PC-3 (cell line): ENCODE measurements around the gene MYBPH. TPM values are rescaled to one million over a fixed set of nuclear protein-coding genes. Genes with fewer than 3 reads are reported as not detected.

ENCODE experiments used
- ATAC-seq: fragments of 200-7000 bp; cut with Tn5 transposase; 2 replicates; pipeline ENCODE4 v1.9.1; 2020; ENCODE audit warnings: mild to moderate bottlenecking, moderate library complexity
- BruUV-seq: library from RNA; stranded (reverse); fragments of 400-500 nt; replicated peaks from 2 replicates; lab custom pipeline; 2021; lab: Mats Ljungman, UMichigan
- CTCF ChIA-PET: fragments of 300-600 bp; sonication (Branson Sonifier 250); formaldehyde crosslinking; loops from one replicate; lab custom pipeline; 2022; ENCODE audit warnings: antibody characterized with exemption; lab: Charles Lee
- POLR2A ChIA-PET: fragments of 300-600 bp; sonication (Branson Sonifier 250); formaldehyde crosslinking; loops from one replicate; lab custom pipeline; 2022; ENCODE audit warnings: antibody characterized with exemption; ENCODE audit not compliant: unreplicated experiment; lab: Charles Lee
- DNase-seq: peaks from one replicate; pipeline ENCODE4 v3.0.0-alpha.2; 2015
- H2AFZ ChIP-seq: fragments of 300-600 bp; sonication (generic); 2 replicates; pipeline ENCODE4 v1.6.0; 2016; ENCODE audit warnings: antibody characterized with exemption, low read length
- H3F3A ChIP-seq: fragments of 300-600 bp; sonication (generic); one replicate; pipeline ENCODE4 v1.6.0; 2017; ENCODE audit warnings: antibody characterized with exemption, low read length, control low read depth, mild to moderate bottlenecking; ENCODE audit not compliant: unreplicated experiment
- H3K27ac ChIP-seq: fragments of 300-600 bp; sonication (generic); 2 replicates; pipeline ENCODE4 v1.5.1; 2016; ENCODE audit warnings: mild to moderate bottlenecking, low read length
- H3K27me3 ChIP-seq: fragments of 300-600 bp; sonication (generic); 2 replicates; pipeline ENCODE4 v1.6.1; 2016; ENCODE audit warnings: low read length, mixed read lengths
- H3K36me3 ChIP-seq: fragments of 300-600 bp; sonication (generic); 2 replicates; pipeline ENCODE4 v1.6.1; 2016; ENCODE audit warnings: low read depth, mixed run types, low read length, mixed read lengths
- H3K4me1 ChIP-seq: fragments of 300-600 bp; sonication (generic); 2 replicates; pipeline ENCODE4 v1.5.1; 2016; ENCODE audit warnings: low read length; ENCODE audit not compliant: insufficient read depth
- H3K4me2 ChIP-seq: fragments of 300-600 bp; sonication (generic); 2 replicates; pipeline ENCODE4 v1.6.0; 2016; ENCODE audit warnings: low read length
- H3K4me3 ChIP-seq: fragments of 300-600 bp; sonication (generic); 2 replicates; pipeline ENCODE4 v1.5.1; 2016; ENCODE audit warnings: mild to moderate bottlenecking, low read length, mixed read lengths
- H3K79me2 ChIP-seq: fragments of 300-600 bp; sonication (generic); 2 replicates; pipeline ENCODE4 v1.6.1; 2017; ENCODE audit warnings: low read length, mixed read lengths
- H3K9ac ChIP-seq: fragments of 300-600 bp; sonication (generic); 2 replicates; pipeline ENCODE4 v1.6.0; 2016; ENCODE audit warnings: mild to moderate bottlenecking, low read length
- H3K9me2 ChIP-seq: fragments of 300-600 bp; sonication (generic); replicated peaks from 2 replicates; pipeline ENCODE4 v1.6.1; 2016; ENCODE audit warnings: mixed run types, low read length, mixed read lengths
- H3K9me3 ChIP-seq: fragments of 300-600 bp; sonication (generic); 2 replicates; pipeline ENCODE4 v1.6.1; 2016; ENCODE audit warnings: low read length, mixed read lengths
- H4K20me1 ChIP-seq: fragments of 300-600 bp; sonication (generic); 2 replicates; pipeline ENCODE4 v1.6.1; 2016; ENCODE audit warnings: low read length, mixed read lengths
- CTCF ChIP-seq: fragments of 300-600 bp; sonication (generic); conservative IDR thresholded peaks from 2 replicates; pipeline ENCODE4 v1.5.1; 2017; ENCODE audit warnings: antibody characterized with exemption, low read depth, mild to moderate bottlenecking, low read length
- EZH2 ChIP-seq: fragments of 300-600 bp; sonication (generic); IDR thresholded peaks from one replicate; pipeline ENCODE4 v1.6.1; 2017; ENCODE audit warnings: antibody characterized with exemption, mild to moderate bottlenecking, low read length; ENCODE audit not compliant: unreplicated experiment
- EZH2phosphoT487 ChIP-seq: fragments of 300-600 bp; sonication (generic); IDR thresholded peaks from 2 replicates; pipeline ENCODE4 v1.6.1; 2018; ENCODE audit warnings: mild to moderate bottlenecking, antibody characterized with exemption, low read length, borderline replicate concordance
- intact Hi-C: fragments of 100-400 bp; cut with micrococcal nuclease; formaldehyde crosslinking; loops from 2 replicates; pipeline ENCODE4 v1.9.0; 2023
- total RNA-seq: library from RNA; depleted of rRNA; stranded (reverse); fragments of >200 nt; gene quantifications from 2 replicates; pipeline ENCODE4 v1.2.3, GENCODE V29; 2014

MYBPH gene
- total RNA-seq, 1 experiment from 2014 or later = not detected

- Histone ChIP-seq H2AFZ (no peak overlapping the region), H3K4me3 (no peak overlapping the region), H4K20me1 (no peaks in the 10 kb centered on the region), H3K9me3 (no peaks in the 10 kb centered on the region), H3K27me3 (peaks cover 29% of the 10 kb centered on the region; the same call in 1 of the 2 replicates), H3K27ac (no peak overlapping the region), H3K4me2 (no peak overlapping the region), H3K9me2 (no peaks in the 10 kb centered on the region), H3F3A (no peaks in the 10 kb centered on the region), H3K79me2 (no peaks in the 10 kb centered on the region), H3K4me1 (no peaks in the 10 kb centered on the region), H3K9ac (no peak overlapping the region), H3K36me3 (no peaks in the 10 kb centered on the region)
- ChIA-PET CTCF (no interaction called here), POLR2A (no interaction called here)
- intact Hi-C loops = no loop called here
- DNase-seq = no peak
- no TSS peak for BruUV-seq
- ATAC-seq = no peak
- TF ChIP-seq CTCF (no peak), EZH2phosphoT487 (no peak), EZH2 (no peak)
Observed at GRCh38 chr1:203190949-203191348, 15.3 kb upstream of the MYBPH start.

DNA sequence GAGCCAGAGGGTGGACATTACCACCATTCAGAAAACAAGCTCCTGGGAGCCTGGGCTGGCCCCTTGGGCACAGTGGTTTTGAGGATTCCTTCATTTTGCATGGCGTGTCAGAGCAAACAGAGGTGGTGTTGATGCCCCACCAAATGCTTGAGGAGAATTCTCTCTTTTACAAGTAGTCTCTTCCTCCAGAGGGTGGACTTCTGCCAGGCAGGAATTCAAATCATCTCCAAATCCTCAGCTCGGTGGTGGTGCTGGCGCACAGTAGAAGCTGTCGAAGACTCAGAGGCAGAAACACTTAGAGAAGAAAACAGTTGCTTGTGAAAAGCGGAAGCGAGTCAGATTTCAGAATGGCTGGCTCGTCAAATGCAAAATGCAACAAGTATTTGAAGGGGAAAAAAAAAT, 14.3 kb upstream of the MYBPH start:
- Histone ChIP-seq H3K4me1 (no peaks in the 10 kb centered on the region), H3K4me2 (no peak overlapping the region), H3K9me2 (no peaks in the 10 kb centered on the region), H3K79me2 (no peaks in the 10 kb centered on the region), H2AFZ (no peak overlapping the region), H3K9me3 (no peaks in the 10 kb centered on the region), H3K27ac (no peak overlapping the region), H3K9ac (no peak overlapping the region), H3F3A (no peaks in the 10 kb centered on the region), H4K20me1 (no peaks in the 10 kb centered on the region), H3K4me3 (no peak overlapping the region), H3K27me3 (peaks cover 20% of the 10 kb centered on the region; the same call in 1 of the 2 replicates), H3K36me3 (no peaks in the 10 kb centered on the region)
- BruUV-seq = no TSS peak
- intact Hi-C loops = no loop called here
- ChIA-PET POLR2A (no interaction called here), CTCF (no interaction called here)
- no peak for TF ChIP-seq EZH2
- TF ChIP-seq CTCF = no peak
- TF ChIP-seq EZH2phosphoT487 = no peak
- no peak for DNase-seq
- ATAC-seq = no peak

DNA sequence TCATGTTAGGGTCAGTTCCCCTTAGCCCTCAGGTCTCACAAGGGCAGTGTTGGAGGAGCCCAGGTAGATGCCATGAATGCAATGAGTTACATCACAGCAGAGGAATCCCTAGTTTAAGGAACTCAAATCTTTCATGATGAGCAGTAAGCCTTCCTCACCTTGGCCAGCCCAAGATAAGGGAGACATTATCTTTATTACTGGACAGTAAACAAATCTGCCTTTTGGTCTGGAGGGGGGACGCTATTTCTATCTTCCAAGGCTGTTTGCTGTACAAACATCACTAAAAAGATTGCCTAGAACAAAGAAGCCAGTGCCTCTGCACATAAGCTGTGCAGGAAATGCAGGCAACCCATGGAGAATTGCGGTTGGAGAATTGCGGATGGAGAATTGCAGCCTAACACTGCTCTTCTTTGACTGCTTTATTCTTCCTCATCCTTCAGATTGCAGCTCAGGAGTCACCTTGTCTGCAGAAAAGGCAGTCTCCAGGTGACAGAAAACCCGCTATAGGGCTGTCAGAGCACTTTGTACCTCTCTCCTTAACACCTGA, 13.1 kb upstream of the MYBPH start:
- ChIA-PET POLR2A (no interaction called here), CTCF (no interaction called here)
- DNase-seq (no peak), ATAC-seq (no peak)
- Histone ChIP-seq H3K9me3 (no peaks in the 10 kb centered on the region), H3K27ac (no peak overlapping the region), H3K4me2 (no peak overlapping the region), H4K20me1 (no peaks in the 10 kb centered on the region), H3K4me1 (no peaks in the 10 kb centered on the region), H3K9ac (no peak overlapping the region), H3K4me3 (no peak overlapping the region), H3K79me2 (no peaks in the 10 kb centered on the region), H3F3A (no peaks in the 10 kb centered on the region), H3K27me3 (peaks cover 19% of the 10 kb centered on the region; the same call in 1 of the 2 replicates), H3K36me3 (no peaks in the 10 kb centered on the region), H2AFZ (no peak overlapping the region), H3K9me2 (no peaks in the 10 kb centered on the region)
- TF ChIP-seq EZH2phosphoT487 (no peak), EZH2 (no peak), CTCF (no peak)
- intact Hi-C loops = no loop called here
- BruUV-seq = no TSS peak
